NCI-H69 (cell line): Measurements from ENCODE around the gene RNPS1.
A peak's percentile ranks its signal among the peaks of the same experiment; 100 is the strongest.

Experiments
- DNase-seq: peaks from one replicate; lab custom pipeline; 2025; lab: John Stamatoyannopoulos, UW

Gene RNPS1

DNA sequence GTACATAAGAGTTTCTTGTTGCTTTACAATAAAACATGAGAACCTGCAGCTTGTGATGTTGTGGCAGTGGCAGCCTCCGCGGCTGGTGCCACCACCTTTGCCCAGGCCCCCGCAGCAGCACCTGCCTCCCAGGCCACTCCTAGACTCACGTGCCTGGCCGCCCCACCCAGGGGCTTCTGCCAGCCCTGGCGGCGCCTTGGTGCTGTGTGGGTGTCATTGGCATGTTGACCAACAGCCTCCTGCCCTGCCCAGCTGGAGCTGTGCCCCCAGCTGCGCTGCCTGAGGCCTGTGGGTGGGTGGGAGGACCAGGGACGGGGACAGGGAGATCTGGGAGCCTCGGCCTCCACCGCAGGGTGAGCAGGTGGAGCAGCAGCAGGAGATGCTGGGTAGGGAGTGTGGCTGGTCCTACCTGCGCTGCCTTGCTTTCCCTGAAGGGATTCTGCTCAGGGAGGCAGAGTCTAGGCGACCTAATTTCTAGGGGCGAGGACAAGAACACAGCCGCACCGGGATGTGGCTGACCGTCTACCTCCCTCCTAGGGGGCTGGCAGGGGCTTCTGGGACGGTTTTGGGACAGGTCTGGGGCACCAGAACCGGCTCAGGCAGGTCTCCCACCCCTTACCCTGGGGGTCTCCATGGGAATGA is 32.1 kb downstream of the RNPS1 start:
- no peak for DNase-seq

DNA sequence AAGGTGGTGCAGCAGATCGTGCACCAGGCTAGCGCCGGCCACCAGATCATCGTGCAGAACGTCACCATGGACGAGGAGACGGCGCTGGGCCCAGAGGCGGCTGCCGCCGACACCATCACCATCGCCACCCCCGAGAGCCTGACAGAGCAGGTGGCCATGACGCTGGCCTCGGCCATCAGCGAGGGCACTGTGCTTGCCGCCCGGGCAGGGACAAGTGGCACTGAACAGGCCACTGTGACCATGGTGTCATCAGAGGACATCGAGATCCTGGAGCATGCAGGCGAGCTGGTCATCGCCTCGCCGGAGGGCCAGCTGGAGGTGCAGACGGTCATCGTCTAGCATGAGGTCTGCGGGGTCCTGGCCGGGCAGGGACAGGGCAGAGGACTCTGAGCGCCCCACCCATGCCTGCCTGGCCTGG is 32.7 kb downstream of the RNPS1 start:
- DNase-seq = no peak

DNA sequence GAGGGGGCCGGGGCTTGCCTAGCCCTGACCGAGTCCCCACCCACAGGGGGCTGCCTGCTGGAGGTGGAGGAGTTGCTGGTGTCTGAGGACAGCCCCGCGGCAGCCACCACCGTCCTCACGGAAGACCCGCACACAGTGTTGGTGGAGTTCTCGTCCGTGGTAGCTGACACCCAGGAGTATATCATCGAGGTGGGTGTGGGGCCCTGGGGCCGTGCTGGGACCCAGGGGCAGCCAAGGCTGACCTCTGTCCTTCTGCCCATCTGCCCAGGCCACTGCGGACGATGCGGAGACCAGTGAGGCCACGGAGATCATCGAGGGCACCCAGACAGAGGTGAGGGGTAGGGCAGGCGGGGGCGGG is 33.1 kb downstream of the RNPS1 start:
- DNase-seq = no peak

DNA sequence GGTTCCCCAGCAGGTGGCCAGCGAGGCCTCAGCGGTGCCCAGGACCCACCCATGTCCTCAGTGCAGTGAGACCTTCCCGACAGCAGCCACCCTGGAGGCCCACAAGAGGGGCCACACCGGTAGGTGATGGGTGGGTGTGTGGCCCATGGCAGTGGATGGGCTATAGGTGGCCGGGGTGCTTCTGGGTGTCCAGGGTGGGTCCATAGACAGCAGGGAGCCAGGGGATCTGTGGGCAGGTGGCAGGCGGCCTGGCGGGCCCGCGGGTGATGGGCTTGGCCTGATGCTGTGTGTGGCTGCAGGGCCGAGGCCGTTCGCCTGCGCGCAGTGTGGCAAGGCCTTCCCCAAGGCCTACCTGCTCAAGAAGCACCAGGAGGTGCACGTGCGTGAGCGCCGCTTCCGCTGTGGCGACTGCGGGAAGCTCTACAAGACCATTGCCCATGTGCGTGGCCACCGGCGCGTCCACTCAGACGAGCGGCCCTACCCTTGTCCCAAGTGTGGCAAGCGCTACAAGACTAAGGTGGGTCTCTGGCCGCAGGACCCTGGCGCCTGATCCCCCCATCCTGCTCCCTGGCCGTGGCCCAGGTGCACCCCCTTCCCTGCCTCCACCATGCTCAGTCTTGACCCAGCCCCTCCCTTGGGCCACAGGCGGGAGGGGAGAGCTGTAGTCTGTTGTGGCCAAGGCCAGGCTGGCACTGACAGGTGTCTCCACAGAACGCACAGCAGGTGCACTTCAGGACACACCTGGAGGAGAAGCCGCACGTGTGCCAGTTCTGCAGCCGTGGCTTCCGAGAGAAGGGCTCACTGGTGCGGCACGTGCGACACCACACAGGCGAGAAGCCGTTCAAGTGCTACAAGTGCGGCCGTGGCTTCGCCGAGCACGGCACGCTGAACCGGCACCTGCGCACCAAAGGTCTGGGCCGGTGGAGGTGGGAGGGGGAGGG is 33.8 kb downstream of the RNPS1 start:
- peak; percentile 44 for DNase-seq

GRCh38 chr16:2233046-2233775 is 34.7 kb downstream of the RNPS1 start:
- no peak for DNase-seq

GRCh38 chr16:2232094-2232990 is 35.6 kb downstream of the RNPS1 start:
- no peak for DNase-seq

GRCh38 chr16:2231016-2231931 is 36.7 kb downstream of the RNPS1 start:
- DNase-seq = no peak

DNA sequence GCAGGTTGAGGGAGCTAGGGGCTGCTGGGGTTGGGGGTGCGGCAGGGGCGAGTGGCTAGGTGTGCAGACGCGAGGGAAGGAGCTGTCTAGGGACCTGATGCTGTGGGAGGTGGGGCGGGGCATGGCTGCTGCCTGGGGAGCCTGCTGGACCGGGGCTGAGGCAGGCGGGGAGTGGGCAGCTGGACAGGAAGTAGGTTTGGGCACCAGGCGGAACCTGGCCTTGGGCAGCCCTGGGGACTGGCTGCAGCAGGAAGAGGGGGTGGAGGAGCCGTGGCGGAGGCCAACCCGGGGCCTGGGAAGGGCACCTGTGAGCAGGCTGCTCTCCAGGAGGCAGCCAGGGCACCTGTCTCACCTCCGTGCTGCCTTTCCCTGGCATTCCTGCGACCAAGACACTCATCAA is 37.5 kb downstream of the RNPS1 start:
- no peak for DNase-seq

- no peak for DNase-seq
Measured at GRCh38 chr16:2229632-2230250, 38.2 kb downstream of the RNPS1 start.

DNA sequence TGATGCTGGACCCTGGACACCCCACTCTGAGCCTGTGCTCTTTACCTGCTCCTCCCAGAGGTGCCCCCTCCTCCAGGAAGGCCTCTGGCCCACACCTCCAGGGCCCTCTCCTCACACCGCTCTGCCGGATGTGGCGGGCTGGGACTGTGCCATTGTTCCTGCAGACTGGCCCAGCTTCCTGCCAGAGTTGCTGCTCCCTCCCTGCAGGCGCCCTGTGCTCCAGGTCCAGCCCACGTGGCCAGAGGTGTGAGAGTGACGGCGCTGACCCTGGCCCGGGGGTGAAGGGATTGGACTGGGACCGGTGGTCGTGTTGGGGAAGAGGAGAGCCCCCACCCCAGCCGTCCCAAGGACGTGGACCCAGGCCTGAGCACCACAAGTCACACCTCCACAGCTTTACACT is 38.8 kb downstream of the RNPS1 start:
- no peak for DNase-seq

DNA sequence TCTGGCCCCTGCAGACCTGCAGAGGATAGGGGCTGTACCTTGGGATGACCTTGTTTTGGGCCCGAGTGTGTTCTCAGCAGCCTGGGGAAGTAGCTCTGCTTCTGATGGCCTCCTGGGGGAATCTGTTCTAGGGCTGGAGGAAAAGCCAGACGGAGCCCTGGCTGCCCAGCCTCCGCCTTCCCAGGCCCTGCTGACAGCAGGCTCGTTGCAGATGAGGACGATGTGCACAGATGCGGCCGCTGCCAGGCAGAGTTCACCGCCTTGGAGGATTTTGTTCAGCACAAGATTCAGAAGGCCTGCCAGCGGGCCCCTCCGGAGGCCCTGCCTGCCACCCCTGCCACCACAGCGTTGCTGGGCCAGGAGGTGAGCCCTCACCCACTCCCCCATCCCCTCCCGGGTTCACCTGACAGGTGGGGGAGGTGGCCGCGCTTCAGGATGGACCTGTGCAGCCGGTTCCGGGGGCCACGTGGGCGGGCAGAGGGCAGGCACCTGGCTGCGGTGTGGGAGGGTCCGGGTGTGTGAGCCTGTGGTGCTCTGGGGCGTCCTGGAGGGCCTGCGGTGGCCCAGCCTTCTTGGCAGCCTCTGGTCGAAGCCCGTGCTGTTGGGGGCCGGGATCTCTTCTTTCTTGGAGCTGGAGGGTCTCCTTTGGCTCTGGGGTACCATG is 39.6 kb downstream of the RNPS1 start:
- no peak for DNase-seq

- DNase-seq = no peak
Measured at GRCh38 chr16:2226918-2227317, 41.0 kb downstream of the RNPS1 start.

DNA sequence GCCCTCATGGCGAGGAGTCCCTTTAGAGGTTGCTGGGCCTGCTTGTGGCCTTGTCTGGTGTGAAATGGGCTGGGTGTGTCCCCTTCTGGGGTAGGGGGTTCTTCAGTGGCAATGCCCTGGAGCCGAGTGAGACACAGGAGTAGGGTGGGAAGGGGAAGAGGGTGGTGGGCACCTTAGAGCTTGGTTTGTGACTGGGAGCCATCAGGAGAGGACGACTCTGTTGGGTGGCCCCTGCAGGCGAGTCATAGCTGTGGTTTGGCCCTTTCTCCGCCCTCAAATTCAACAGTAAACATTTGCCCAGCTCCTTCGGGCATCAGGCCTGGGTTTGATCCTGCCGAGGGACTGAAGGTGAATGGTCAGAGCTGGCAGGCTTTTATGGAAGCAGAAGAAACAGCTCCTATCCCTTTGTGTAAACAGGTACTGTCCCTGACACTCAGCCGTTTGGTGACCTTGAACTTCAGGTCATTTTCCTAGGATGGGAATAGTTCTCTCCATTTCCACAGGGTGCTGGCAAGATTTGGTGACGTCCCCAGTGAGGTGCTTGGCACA is 41.6 kb downstream of the RNPS1 start:
- no peak for DNase-seq

DNA sequence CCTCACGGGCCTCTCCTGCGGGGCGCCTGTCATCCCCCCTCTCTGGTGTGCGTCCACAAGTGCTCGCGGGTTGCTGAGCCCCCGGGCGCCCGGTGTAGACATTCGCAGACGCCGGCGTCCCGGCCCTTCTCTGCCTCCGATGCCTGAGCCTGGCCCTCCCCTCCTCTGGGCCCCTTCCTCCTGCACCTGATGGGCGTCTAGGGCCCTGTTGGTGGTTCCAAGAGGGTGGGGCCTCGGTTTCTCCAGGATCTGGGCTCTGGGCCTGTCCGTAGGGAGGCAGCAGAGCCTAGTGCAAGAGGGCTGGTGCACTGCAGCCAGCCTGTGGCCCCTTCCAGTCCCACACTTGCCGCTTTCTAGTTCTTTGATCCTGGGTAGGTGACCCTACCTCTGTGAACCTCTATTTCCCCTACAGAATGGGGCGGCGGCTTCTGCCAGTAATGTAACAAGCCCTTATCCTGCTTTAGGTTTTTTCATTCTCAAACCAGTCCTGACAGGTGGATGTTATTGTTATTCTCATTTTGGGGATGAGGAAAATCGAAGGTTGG is 43.9 kb downstream of the RNPS1 start:
- peak; percentile 73 for DNase-seq

DNA sequence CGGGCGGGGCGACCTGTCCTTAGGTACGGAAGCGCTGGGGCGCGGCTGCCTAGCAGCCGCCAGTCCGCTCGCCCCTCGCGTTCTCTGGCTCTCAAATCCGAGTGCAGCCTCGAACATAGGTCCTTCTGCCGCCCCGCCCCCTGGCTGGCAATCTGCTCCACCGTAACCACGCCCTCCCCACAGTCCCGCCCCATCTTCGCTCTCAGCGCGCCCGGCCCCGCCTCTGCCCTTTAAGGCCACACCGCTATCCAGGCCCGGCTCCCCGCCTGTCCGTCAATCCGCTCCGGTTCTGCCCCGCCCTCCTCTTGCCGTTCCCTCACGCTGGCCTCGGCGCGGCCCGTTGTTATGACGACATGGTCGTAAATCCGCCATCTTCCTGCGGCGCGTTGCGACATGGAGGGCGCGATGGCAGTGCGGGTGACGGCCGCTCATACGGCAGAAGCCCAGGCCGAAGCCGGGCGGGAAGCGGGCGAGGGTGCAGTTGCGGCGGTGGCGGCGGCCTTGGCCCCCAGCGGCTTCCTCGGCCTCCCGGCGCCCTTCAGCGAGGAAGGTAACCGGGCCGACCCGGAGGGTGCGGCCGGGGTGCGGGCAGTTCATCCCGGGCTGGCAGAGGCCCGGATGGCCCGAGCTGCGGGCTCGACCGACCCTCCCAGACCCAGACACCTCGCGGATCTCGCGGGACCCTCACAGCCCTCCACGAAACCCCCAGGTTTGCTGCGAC is 44.5 kb downstream of the RNPS1 start, which contains the start of gene E4F1:
TSS of gene E4F1 (plus strand) at position 371 of the 721 bp plus-strand sequence. CDS start at position 394, 23 bp downstream.
- peak; percentile 100 for DNase-seq

DNA sequence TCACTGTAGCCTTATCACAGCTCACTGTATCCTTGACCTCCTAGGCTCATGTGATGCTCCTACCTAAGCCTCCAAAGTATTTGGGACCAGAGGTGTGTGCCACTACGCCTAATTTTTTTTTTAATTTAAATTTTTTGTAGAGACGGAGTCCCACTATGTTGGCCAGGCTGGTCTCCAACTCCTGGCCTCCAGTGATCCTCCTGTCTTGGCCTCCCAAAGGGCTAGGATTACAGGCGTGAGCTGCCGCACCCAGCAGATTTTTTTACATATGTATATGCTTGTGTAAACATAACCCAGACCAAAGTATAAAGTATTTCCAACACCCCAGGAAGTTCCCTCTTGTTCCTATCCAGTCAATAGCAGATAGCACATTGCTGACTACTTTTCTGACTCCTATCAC is 51.6 kb downstream of the RNPS1 start:
- DNase-seq = no peak

DNA sequence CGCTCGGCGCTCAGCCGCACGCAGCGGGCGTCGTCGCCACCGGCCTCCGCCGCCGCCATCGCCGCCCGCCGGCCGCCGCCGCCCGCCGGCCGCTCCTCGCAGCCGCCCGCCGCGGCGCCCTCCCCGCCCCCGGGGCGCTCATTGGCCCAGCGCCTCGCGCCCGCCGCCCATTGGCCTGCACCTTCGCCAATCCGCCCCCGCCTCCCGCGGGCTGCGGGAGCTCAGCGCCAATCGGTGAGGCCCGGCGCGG is 53.3 kb downstream of the RNPS1 start, which contains the start of gene PGP:
TSS of gene PGP (minus strand) at position 122 of the 250 bp plus-strand sequence. CDS start at position 59, 63 bp downstream.
- DNase-seq = no peak
